Measurements from ENCODE around the gene KRTAP9-3.
"Not testable (repeated sequence)": the region's sequence is repeated elsewhere in the genome, so short reads cannot be mapped to it uniquely, and the experiment has no call there.

KRTAP9-3 gene

DNA sequence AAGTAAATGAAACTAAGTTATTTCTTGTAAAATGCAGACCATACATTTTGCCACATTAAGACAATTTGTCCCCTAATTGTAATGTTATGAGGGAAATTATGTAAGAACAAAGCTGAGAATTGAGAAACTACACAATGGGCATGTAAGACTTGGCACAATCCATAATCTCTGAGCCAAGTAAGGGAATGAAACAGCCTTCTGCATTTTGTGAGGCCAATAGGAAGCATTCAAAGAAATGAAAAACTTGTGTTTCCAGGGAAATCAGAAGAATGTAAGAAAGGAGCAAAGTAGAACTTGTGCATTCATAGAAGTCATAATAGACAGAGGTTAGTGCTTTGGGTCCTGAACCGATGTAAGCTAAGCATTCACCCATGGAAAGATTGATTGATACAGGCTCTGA, 19.0 kb downstream of the KRTAP9-3 start:
- no peak for DNase-seq (ENCODE audit: low read depth in 2 of 2)

DNA sequence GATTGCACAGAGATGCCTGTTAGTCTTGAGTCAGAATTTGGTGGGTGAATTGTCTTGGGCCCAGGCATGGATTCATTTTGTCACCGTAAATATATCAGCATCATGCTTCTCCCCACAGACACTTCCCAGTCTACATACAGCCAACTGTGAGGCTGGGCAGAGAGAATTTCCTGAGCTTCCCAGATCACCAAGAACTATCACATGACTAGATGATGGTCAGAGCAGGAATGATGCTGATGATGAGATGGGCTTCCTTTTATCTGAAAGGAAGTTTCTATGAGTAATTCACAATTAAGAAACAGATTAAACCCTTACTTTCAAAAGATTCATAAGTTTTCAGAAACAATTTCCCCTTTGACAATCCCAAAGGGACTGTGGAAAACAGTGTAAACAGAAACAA, 22.6 kb downstream of the KRTAP9-3 start:
- DNase-seq (ENCODE audit: low read depth in 2 of 2) = no peak

DNA sequence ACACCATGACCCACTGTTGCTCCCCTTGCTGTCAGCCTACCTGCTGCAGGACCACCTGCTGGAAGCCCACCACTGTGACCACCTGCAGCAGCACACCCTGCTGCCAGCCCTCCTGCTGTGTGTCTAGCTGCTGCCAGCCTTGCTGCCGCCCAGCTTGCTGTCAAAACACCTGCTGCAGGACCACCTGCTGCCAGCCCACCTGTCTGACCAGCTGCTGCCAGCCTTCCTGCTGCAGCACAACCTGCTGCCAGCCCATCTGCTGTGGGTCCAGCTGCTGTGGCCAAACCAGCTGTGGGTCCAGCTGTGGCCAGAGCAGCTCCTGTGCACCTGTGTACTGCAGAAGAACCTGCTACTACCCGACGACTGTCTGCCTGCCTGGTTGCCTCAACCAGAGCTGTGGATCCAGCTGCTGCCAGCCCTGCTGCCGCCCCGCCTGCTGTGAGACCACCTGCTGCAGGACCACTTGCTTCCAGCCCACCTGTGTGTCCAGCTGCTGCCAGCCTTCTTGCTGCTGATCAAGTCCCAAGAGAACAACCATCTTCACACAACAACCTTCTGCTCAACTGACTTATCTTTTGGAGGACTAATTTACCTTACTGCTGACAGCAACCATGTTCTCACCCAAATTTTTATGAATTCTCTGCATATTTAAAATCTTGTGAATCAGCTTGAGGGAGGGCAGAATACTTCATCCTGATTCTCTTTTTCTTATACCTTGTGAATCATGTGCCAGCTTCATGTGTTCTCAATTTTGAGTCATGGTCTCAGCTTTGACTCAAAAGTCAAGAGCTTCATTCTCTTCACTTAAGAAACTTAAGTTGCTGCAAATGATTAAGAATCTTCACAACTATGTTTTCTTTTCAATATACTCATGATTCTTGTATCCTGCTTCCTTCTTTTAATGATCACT, 23.4 kb downstream of the KRTAP9-3 start, which contains the start of gene KRTAP9-9:
KRTAP9-9 (plus strand) TSS at position 4 of the 910 bp plus-strand sequence.
- not testable (repeated sequence) for DNase-seq (ENCODE audit: low read depth in 2 of 2)

DNA sequence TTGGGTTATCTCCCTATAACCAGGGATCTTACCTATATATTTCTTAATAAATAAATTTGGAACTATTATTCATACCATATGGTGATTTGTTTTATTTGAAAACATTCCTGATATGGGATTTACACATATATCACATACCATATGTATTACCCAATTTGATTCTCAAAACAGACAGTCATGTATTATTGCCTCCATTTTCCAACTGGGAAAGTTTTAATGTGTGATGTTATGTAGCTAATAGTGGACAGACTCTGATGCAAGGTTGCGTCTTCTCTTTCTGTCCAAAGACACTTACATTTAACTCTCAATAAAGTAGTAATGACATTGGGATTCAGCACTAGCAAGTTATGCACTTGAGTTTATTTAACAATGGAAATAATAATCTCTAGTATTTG, 24.0 kb downstream of the KRTAP9-3 start:
- no peak for DNase-seq (ENCODE audit: low read depth in 2 of 2)

DNA sequence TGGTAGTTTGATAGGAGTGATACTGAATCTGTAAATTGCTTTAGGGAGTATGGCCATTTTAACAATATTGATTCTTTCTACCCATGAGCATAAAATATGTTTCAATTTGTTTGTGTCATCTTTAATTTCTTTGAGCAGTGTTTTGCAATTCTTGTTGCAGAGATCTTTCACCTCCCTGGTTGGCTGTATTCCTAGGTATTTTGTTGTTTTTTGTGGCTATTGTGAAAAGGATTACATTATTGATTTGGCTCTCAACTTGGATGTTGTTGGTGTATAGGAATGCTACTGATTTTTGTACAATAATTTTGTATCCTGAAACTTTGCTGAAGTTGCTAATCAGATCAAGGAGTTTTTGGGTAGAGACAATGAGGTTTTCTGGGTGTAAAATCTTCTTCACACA, 26.2 kb downstream of the KRTAP9-3 start:
- DNase-seq (ENCODE audit: low read depth in 2 of 2) = no peak

DNA sequence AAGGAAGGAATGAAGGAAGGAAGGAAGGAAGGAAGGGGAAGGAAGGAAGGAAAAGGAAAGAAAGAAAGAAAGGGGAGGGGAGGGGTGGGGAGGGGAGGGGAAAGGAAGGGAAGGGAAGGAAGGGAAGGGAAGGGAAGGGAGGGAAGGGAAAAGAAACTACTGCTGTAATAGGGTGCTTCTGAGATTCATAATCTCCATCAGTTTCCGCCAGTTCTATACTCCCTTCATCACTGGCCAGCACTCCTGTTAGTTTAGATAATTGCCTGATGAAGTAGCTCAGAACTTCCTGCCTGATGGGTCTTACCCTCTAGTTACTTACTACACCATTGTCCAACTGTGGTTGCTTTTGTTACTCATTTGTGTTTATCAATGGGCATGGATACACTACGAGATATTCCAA, 31.0 kb downstream of the KRTAP9-3 start:
- DNase-seq (ENCODE audit: low read depth in 2 of 2) = no peak

DNA sequence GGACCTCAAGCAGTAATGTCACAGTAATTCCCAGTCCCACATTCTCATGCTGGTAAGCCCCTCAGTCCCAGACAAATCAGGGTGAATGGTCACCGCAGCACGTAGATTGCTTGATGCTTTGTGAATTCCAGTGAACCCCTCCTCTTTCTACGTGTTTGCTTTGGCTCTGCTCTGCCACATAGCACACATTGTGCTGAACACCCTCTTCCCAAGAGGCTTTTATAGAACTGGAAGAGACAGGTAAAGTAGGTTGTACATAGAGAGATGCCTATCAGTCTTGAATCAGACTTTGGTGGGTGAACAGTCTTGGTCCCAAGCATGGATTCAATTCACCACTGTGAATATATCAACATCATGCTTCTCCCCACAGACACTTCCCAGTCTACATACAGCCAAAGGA, 32.4 kb downstream of the KRTAP9-3 start:
- no peak for DNase-seq (ENCODE audit: low read depth in 2 of 2)

DNA sequence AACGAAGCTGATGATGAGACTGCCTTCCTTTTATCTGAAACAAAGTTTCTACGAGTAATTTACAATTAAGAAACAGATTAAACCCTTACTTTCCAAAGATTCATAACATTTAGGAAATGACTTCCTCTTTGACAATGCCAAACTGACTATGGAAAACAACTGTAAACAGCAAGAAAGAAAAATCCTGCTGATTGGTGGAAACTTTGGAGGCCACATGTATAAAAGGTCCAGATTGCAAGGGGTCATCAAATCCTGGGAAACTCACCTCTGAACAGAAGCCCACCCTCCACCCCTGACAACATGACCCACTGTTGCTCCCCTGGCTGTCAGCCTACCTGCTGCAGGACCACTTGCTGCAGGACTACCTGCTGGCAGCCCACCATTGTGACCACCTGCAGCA, 32.8 kb downstream of the KRTAP9-3 start, which contains the start of gene KRTAP9-6:
KRTAP9-6 (plus strand) TSS at position 301 of the 400 bp plus-strand sequence; CDS start at position 301, 0 bp downstream.
- DNase-seq (ENCODE audit: low read depth in 2 of 2) = no peak

DNA sequence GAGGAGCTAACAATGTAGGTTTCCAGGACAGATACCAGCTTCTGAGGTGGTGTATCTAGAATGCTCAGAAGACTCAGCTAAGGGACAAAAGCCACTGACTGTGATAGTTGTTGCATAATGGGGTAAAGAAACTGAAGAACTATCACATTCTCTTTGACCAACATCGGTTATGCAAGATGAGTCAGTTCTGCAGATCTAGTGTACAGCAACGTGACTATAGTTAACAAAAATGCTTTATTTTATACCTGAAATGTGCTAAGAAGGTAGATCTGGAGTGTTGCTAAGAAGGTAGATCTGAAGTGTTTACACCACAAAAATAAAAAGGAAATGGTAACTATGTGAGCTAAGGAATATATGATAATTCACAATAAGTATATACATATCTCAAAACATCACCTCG, 35.5 kb downstream of the KRTAP9-3 start:
- DNase-seq (ENCODE audit: low read depth in 2 of 2) = no peak

DNA sequence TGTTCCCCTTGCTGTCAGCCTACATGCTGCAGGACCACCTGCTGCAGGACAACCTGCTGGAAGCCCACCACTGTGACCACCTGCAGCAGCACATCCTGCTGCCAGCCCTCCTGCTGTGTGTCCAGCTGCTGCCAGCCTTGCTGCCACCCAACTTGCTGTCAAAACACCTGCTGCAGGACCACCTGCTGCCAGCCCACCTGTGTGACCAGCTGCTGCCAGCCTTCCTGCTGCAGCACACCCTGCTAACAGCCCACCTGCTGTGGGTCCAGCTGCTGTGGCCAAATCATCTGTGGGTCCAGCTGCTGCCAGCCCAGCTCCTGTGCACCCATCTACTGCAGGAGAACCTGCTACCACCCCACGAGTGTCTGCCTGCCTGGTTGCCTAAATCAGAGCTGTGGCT, 39.1 kb downstream of the KRTAP9-3 start:
- not testable (repeated sequence) for DNase-seq (ENCODE audit: low read depth in 2 of 2)

DNA sequence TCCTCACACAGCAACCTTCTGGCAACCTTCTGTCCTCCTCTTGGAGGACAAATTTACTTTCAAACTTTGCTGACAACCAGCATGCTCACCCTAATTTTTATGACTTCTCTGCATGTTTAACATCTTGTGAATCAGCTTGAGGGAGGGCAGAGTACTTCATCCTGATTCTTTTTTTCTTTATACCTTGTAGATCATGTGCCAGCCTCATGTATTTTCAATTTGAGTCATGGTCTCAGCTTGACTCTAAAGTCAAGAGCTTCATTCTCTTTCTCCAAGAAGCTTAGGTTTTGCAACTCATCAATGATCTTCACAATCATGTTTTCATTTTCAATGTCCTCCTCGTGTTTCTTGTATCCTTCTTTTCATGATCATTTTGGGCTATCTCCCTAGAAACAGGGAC, 39.6 kb downstream of the KRTAP9-3 start:
- no peak for DNase-seq (ENCODE audit: low read depth in 2 of 2)

DNA sequence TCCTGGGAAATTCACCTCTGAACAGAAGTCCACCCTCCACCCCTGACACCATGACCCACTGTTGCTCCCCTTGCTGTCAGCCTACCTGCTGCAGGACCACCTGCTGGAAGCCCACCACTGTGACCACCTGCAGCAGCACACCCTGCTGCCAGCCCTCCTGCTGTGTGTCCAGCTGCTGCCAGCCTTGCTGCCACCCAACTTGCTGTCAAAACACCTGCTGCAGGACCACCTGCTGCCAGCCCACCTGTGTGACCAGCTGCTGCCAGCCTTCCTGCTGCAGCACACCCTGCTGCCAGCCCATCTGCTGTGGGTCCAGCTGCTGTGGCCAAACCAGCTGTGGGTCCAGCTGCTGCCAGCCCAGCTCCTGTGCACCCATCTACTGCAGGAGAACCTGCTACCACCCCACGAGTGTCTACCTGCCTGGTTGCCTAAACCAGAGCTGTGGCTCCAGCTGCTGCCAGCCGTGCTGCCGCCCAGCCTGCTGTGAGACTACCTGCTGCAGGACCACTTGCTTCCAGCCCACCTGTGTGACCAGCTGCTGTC, 43.5 kb downstream of the KRTAP9-3 start, which contains the start of gene KRTAP9-7:
KRTAP9-7 (plus strand) TSS at position 51 of the 543 bp plus-strand sequence; CDS start at position 51, 0 bp downstream.
- DNase-seq (ENCODE audit: low read depth in 2 of 2) = not testable (repeated sequence)

DNA sequence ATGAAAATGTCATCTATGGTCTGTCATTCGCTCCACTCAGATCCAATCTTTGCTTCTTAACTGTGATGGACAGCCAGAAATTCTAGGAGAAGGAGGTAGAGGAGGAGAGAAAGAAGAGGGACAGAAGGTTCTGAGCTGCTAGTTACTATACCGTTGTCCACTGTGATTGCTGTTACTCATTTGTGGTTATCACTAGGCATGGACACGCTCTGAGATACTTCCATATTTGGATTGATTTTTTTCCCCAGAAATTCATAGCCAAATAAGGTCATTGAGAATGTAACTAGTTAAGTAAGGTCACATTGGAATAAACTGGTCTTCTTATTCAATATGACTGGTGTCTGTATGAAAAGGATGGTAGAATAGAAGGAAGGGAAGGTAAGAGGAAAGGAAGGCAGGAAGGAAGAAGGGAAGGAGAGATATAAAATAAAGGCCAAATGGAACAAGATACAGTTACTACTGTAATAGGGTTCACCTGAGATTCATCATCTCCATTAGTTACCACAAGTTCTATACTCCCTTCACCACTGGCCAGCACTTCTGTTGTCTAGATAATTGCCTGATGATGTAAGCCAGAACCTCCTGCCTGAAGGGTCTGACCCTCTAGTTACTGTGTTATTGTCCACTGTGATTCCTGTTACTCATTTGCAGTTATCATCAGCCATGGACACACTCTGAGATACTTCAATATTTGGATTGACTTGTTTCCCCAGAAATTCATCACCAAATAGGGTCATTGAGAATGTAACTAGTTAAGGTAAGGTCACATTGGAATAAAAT, 46.1 kb downstream of the KRTAP9-3 start:
- DNase-seq (ENCODE audit: low read depth in 2 of 2) = no peak

Measured in stimulated activated CD4-positive, alpha-beta T cell treated with anti-CD3 and anti-CD28 coated beads, Interleukin-12 subunit alpha, Interleukin-12 subunit beta, amount 100 ng/mL, for 24 hours (primary cell).